Naive thymus-derived CD4-positive, alpha-beta T cell (primary cell): ENCODE data around the gene TOP2A. TPM values are rescaled to one million over a fixed set of nuclear protein-coding genes. Genes with fewer than 3 reads are reported as not detected.
A peak's percentile ranks its signal among the peaks of the same experiment; 100 is the strongest.

Experiments
- ATAC-seq: fragments of 150-1000 bp; cut with Tn5 transposase; 2 replicates; pipeline ENCODE4 v1.10.0; 2021; ENCODE audit warnings: mild to moderate bottlenecking, moderate library complexity
- CTCF ChIA-PET: fragments of 350-600 bp; sonication (Branson Sonifier 250); formaldehyde crosslinking; loops from one replicate; lab custom pipeline; 2021; ENCODE audit warnings: antibody characterized with exemption; lab: Charles Lee
- POLR2A ChIA-PET: fragments of 350-600 bp; sonication (Branson Sonifier 250); formaldehyde crosslinking; loops from one replicate; lab custom pipeline; 2021; ENCODE audit warnings: antibody characterized with exemption, inconsistent platforms; lab: Charles Lee
- DNase-seq, 9 donors: peaks; one replicate each; pipeline versions ENCODE4 v3.0.0 to v3.0.0-alpha.2; 2020 to 2022; ENCODE audit warnings: mixed read lengths in 1 of 9
- H3K27ac ChIP-seq: one replicate; pipeline ENCODE4 v1.7.0; 2013; ENCODE audit warnings: mild to moderate bottlenecking, low read depth, low read length, moderate library complexity
- H3K27me3 ChIP-seq, 2 donors: one replicate each; pipeline ENCODE4 v1.7.0; 2013; ENCODE audit warnings: low read length in 2 of 2, mild to moderate bottlenecking in 2 of 2, moderate library complexity in 2 of 2; ENCODE audit not compliant: control insufficient read depth in 2 of 2, insufficient read depth in 2 of 2
- H3K36me3 ChIP-seq, 3 experiments: 1 replicate in 2 of 3; 2 replicates in 1 of 3; pipeline ENCODE4 v1.7.0; 2013; ENCODE audit warnings: low read length in 3 of 3, mild to moderate bottlenecking in 3 of 3, moderate library complexity in 1 of 3; ENCODE audit not compliant: insufficient read depth in 3 of 3, control insufficient read depth in 2 of 3
- H3K4me1 ChIP-seq, 2 donors: one replicate each; pipeline ENCODE4 v1.7.0; 2013; ENCODE audit warnings: low read length in 2 of 2, mild to moderate bottlenecking in 2 of 2, moderate library complexity in 1 of 2; ENCODE audit not compliant: control insufficient read depth in 2 of 2, insufficient read depth in 2 of 2
- H3K4me3 ChIP-seq: 2 replicates; pipeline ENCODE4 v1.7.0; 2013; ENCODE audit warnings: mild to moderate bottlenecking, low read length
- H3K9me3 ChIP-seq, 3 experiments: 1 replicate in 2 of 3; 2 replicates in 1 of 3; pipeline ENCODE4 v1.7.0; 2013; ENCODE audit warnings: low read length in 3 of 3; ENCODE audit not compliant: control insufficient read depth in 2 of 3
- H3K27ac Mint-ChIP-seq, 9 donors: one replicate each; pipeline ENCODE4 v1.8.0; 2020 to 2022; ENCODE audit warnings: mixed read lengths in 9 of 9, mild to moderate bottlenecking in 8 of 9, moderate library complexity in 5 of 9, inconsistent platforms in 2 of 9
- H3K27me3 Mint-ChIP-seq, 5 donors: one replicate each; pipeline ENCODE4 v1.8.0; 2021 to 2022; ENCODE audit warnings: mixed read lengths in 5 of 5, mild to moderate bottlenecking in 1 of 5
- H3K36me3 Mint-ChIP-seq, 5 donors: one replicate each; pipeline ENCODE4 v1.8.0; 2020 to 2022; ENCODE audit warnings: mixed read lengths in 5 of 5, mild to moderate bottlenecking in 3 of 5, inconsistent platforms in 1 of 5
- H3K4me1 Mint-ChIP-seq, 7 donors: one replicate each; pipeline ENCODE4 v1.8.0; 2020 to 2022; ENCODE audit warnings: mixed read lengths in 7 of 7, mild to moderate bottlenecking in 3 of 7, inconsistent platforms in 1 of 7
- H3K4me3 Mint-ChIP-seq, 10 donors: one replicate each; pipeline ENCODE4 v1.8.0; 2020 to 2022; ENCODE audit warnings: mild to moderate bottlenecking in 10 of 10, mixed read lengths in 10 of 10, moderate library complexity in 6 of 10, inconsistent platforms in 2 of 10
- H3K9me3 Mint-ChIP-seq, 11 donors: one replicate each; pipeline ENCODE4 v1.8.0; 2020 to 2022; ENCODE audit warnings: mixed read lengths in 11 of 11, mild to moderate bottlenecking in 4 of 11, inconsistent platforms in 1 of 11, moderate library complexity in 1 of 11
- intact Hi-C, 2 donors: fragments of 100-400 bp; cut with micrococcal nuclease; formaldehyde crosslinking; loops; one replicate each; pipeline ENCODE4 v1.15.1; 2023
- polyA plus RNA-seq, 2 donors: library from polyadenylated mRNA; unstranded; fragments of 300-500 nt; fragmentation: Illumina TruSeq; gene quantifications; one replicate each; pipeline ENCODE4 v1.2.3, GENCODE V29; 2021
- total RNA-seq, 6 experiments: library from RNA in 5 of 6; stranded (reverse) in 5 of 6; gene quantifications; 1 replicate in 5 of 6; 2 replicates in 1 of 6; pipeline ENCODE4 v1.2.3 and lab custom pipeline; 2021 to 2026

Gene TOP2A
- total and polyA plus RNA-seq, 7 experiments from 2014 or later = 0.54 to 273 (median 1.2) TPM; not detected in 2

DNA sequence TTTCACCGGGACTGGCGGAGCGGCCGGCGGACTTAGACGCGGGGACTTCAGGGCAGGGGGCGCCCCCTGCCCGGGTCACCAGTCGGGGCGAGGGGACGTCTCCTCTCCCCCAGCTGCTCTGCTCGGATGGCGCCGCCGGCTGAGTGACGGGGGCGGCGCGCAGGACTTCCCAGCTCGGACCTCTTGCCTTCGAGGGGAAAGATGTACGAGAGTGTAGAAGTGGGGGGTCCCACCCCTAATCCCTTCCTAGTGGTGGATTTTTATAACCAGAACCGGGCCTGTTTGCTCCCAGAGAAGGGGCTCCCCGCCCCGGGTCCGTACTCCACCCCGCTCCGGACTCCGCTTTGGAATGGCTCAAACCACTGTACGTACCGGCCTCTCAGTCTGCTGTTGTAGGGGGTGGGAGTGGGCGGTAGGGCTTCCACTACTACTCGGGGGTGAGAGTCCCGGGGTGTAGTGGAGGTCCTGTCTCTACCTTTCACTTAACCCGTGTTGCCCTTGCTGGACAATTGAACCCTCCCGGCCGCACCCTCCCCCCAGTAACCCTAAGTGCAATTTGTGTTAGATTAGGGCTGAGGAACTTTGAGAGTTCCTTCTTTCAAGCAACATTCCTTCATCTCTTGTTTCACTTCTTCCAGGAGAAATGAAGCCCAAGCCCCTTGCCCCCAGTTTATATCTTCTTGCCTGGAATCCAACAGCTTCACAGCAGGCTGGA, 75.0 kb downstream of the TOP2A start:
- no peaks in the 10 kb centered on the region for H3K9me3 Mint-ChIP-seq
- ATAC-seq (no peak), DNase-seq (no peak)
- H3K4me1 Mint-ChIP-seq = peaks cover 44 to 86% (median 73%) of the 10 kb centered on the region in 7 donors
- no peak overlapping the region for H3K4me3 ChIP-seq
- POLR2A ChIA-PET = interaction anchor here (34.9 kb wide), 1 partner anchor 27 kb away, joined by 742 read pairs; the partner anchor contains the start of gene RARA
- H3K27ac ChIP-seq = peak overlapping the region; percentile 90
- no peaks in the 10 kb centered on the region for H3K9me3 ChIP-seq
- H3K27me3 ChIP-seq = no peaks in the 10 kb centered on the region
- peaks cover 0 to 36% (median 5%) of the 10 kb centered on the region in 5 donors for H3K36me3 Mint-ChIP-seq
- H3K4me1 ChIP-seq = peaks cover 61 to 66% of the 10 kb centered on the region in 2 donors
- no peaks in the 10 kb centered on the region for H3K27me3 Mint-ChIP-seq
- peaks cover 0 to 6% (median 6%) of the 10 kb centered on the region in 3 experiments for H3K36me3 ChIP-seq
- peak overlapping the region; percentile 69 to 85 (median 80) for H3K4me3 Mint-ChIP-seq
- CTCF ChIA-PET = interaction anchor here (1.1 to 2.0 kb wide), 3 partner anchors 10 to 194 kb away, joined by 3 to 9 read pairs (median 4); no protein-coding TSS in a partner anchor
- peak overlapping the region; percentile 54 to 96 (median 87) for H3K27ac Mint-ChIP-seq
- intact Hi-C loops = loop anchor here in 1 of 2 donors (5.0 kb wide), 1 partner anchor 1345 kb away; the partner anchor contains the start of gene EIF1

DNA sequence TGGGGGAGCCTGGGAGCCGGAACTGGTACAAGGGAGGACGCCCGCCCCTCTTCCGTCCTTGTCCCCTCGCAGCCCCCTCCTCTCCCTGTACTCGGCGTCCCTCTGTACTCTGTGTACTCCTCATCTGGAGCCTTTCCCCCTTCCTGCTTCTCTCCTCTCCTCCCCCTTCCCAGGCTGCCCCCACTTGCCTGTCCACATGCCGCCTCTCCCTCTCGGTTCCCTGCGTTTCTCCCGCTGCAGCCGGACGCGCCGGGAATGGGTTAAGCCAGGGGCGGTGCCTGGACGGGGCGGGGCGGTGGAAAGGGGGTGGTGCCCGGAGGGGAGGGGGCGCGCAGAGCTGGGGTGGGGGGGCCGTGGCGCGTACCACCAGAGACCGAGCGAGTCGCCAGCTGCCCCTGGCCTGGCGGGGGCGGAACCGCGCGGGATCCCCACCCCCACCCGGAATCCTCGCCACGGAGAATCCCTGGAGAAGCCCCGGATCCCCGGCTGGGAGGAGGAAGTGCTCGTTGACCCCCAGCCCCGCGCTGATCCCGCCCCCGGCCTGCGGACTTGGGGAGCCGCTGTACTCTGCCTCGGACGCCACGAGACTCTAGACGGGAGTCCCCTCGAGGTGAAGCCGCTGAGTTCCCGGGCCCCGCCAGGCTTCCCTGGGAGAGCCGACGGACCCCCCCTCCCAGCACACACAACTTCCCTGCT, 75.7 kb downstream of the TOP2A start:
- peak overlapping the region in 8 of 9 donors; percentile 60 to 97 (median 88) for H3K27ac Mint-ChIP-seq
- ChIA-PET CTCF (interaction anchor here (1.2 to 3.3 kb wide), 6 partner anchors 10 to 38 kb away, joined by 4 to 24 read pairs (median 10); partner anchors contain the start of gene RARA), POLR2A (interaction anchor here (34.9 kb wide), 1 partner anchor 26 kb away, joined by 742 read pairs; the partner anchor contains the start of gene RARA)
- H3K27ac ChIP-seq = peak overlapping the region; percentile 90
- H3K27me3 Mint-ChIP-seq = no peaks in the 10 kb centered on the region
- peaks cover 54 to 60% of the 10 kb centered on the region in 2 donors for H3K4me1 ChIP-seq
- peak; percentile 28 for ATAC-seq
- intact Hi-C loops = loop anchor here (1.0 to 5.0 kb wide), 8 partner anchors 12 to 1345 kb away; partner anchors contain the start of gene EIF1 (in 1 of the 2)
- no peaks in the 10 kb centered on the region for H3K9me3 ChIP-seq
- no peaks in the 10 kb centered on the region for H3K27me3 ChIP-seq
- H3K9me3 Mint-ChIP-seq = no peaks in the 10 kb centered on the region
- peaks cover 0 to 39% (median 5%) of the 10 kb centered on the region in 5 donors for H3K36me3 Mint-ChIP-seq
- peaks cover 0 to 6% (median 6%) of the 10 kb centered on the region in 3 experiments for H3K36me3 ChIP-seq
- peak overlapping the region; percentile 71 to 89 (median 82) for H3K4me3 Mint-ChIP-seq
- peak in 4 of 9 donors; percentile 21 to 48 (median 41) for DNase-seq
- peak overlapping the region; percentile 73 for H3K4me3 ChIP-seq
- H3K4me1 Mint-ChIP-seq = peaks cover 49 to 86% (median 74%) of the 10 kb centered on the region in 7 donors

- peak overlapping the region; percentile 90 for H3K27ac ChIP-seq
- peaks cover 0 to 38% (median 5%) of the 10 kb centered on the region in 5 donors for H3K36me3 Mint-ChIP-seq
- peak overlapping the region; percentile 84 to 98 (median 96) for H3K27ac Mint-ChIP-seq
- no peaks in the 10 kb centered on the region for H3K27me3 ChIP-seq
- peak overlapping the region; percentile 73 for H3K4me3 ChIP-seq
- peak overlapping the region; percentile 71 to 89 (median 82) for H3K4me3 Mint-ChIP-seq
- H3K9me3 Mint-ChIP-seq = no peaks in the 10 kb centered on the region
- H3K4me1 ChIP-seq = peaks cover 53 to 54% of the 10 kb centered on the region in 2 donors
- ChIA-PET CTCF (interaction anchor here (0.9 to 3.3 kb wide), 10 partner anchors 11 to 37 kb away, joined by 3 to 24 read pairs (median 9); partner anchors contain the start of gene RARA), POLR2A (interaction anchor here (1.0 to 34.9 kb wide), 3 partner anchors 10 to 26 kb away, joined by 4 to 742 read pairs (median 13); partner anchors contain the start of gene RARA)
- intact Hi-C loops = loop anchor here (1.0 to 5.0 kb wide), 8 partner anchors 11 to 1346 kb away; partner anchors contain the start of gene EIF1 (in 1 of the 2)
- peaks cover 46 to 80% (median 72%) of the 10 kb centered on the region in 7 donors for H3K4me1 Mint-ChIP-seq
- no peaks in the 10 kb centered on the region for H3K27me3 Mint-ChIP-seq
- DNase-seq (peak; percentile 78 to 92 (median 85)), ATAC-seq (peak; percentile 88)
- H3K9me3 ChIP-seq = no peaks in the 10 kb centered on the region
- H3K36me3 ChIP-seq = peaks cover 0 to 6% (median 6%) of the 10 kb centered on the region in 3 experiments
Observed at GRCh38 chr17:40340880-40341807, 76.6 kb downstream of the TOP2A start.

- H3K27ac Mint-ChIP-seq = peak overlapping the region; percentile 84 to 98 (median 96)
- peaks cover 44 to 46% of the 10 kb centered on the region in 2 donors for H3K4me1 ChIP-seq
- no peak for ATAC-seq
- peaks cover 43 to 73% (median 66%) of the 10 kb centered on the region in 7 donors for H3K4me1 Mint-ChIP-seq
- CTCF ChIA-PET = interaction anchor here (1.1 to 3.3 kb wide), 9 partner anchors 10 to 36 kb away, joined by 3 to 24 read pairs (median 10); partner anchors contain the start of gene RARA
- peak overlapping the region in 8 of 10 donors; percentile 17 to 89 (median 80) for H3K4me3 Mint-ChIP-seq
- H3K4me3 ChIP-seq = no peak overlapping the region
- no peaks in the 10 kb centered on the region for H3K9me3 ChIP-seq
- H3K9me3 Mint-ChIP-seq = no peaks in the 10 kb centered on the region
- H3K36me3 ChIP-seq = peaks cover 0 to 6% (median 6%) of the 10 kb centered on the region in 3 experiments
- no peak for DNase-seq
- POLR2A ChIA-PET = interaction anchor here (1.0 to 34.9 kb wide), 3 partner anchors 9 to 25 kb away, joined by 4 to 742 read pairs (median 13); partner anchors contain the start of gene RARA
- H3K27ac ChIP-seq = peak overlapping the region; percentile 90
- H3K27me3 ChIP-seq = no peaks in the 10 kb centered on the region
- H3K27me3 Mint-ChIP-seq = no peaks in the 10 kb centered on the region
- intact Hi-C loops = loop anchor here in 1 of 2 donors (2.0 to 5.0 kb wide), 2 partner anchors 14 to 1347 kb away; partner anchors contain the start of gene EIF1
- peaks cover 0 to 38% (median 5%) of the 10 kb centered on the region in 5 donors for H3K36me3 Mint-ChIP-seq
Observed at GRCh38 chr17:40340327-40340726, 77.4 kb downstream of the TOP2A start.

DNA sequence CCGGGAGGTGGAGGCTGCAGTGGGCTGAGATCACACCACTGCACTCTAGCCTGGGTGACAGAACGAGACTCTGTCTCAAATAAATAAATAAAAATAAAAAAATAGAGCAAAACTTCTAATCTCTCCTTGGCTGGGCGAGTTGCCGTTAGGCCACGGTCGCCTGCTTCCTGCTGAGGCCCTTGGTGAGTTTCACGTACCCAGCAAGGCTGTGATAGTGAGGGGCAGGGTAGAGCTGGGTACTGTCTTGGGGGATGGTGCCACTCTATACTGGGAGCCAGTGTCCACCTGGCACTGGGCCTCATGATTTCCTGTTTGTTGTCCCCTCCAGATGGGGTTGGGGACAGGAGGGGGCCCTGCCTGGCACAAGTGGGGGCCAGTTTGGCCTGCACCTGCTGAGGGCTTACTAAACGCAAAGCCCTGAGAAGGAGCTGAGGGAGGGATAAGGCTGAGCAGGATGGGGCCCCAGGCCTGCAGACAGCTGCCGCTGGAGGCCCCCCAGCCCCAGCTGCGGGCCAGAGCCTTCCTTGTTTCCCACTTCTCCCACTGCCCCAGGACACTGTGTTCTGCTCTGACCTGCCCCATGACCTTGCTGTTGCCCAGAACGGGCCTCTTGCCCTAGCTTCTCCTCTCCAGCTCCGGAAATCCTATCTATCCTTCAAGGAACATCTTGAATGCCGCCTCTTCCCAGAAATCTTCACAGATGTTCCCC, 78.6 kb downstream of the TOP2A start:
- H3K27me3 Mint-ChIP-seq = no peaks in the 10 kb centered on the region

More for the DNA sequence above, 78.6 kb downstream of the TOP2A start:
- Mint-ChIP-seq H3K36me3 (peaks cover 0 to 44% (median 5%) of the 10 kb centered on the region in 5 donors), H3K4me1 (peaks cover 43 to 74% (median 65%) of the 10 kb centered on the region in 7 donors), H3K9me3 (no peaks in the 10 kb centered on the region), H3K4me3 (peak overlapping the region in 3 of 10 donors; percentile 6 to 81 (median 51)), H3K27ac (peak overlapping the region; percentile 71 to 98 (median 96))
- DNase-seq = no peak
- Histone ChIP-seq H3K9me3 (no peaks in the 10 kb centered on the region), H3K27ac (peak overlapping the region; percentile 90), H3K27me3 (no peaks in the 10 kb centered on the region), H3K4me1 (peaks cover 36 to 38% of the 10 kb centered on the region in 2 donors), H3K4me3 (no peak overlapping the region), H3K36me3 (peaks cover 0 to 6% (median 6%) of the 10 kb centered on the region in 3 experiments)
- intact Hi-C loops = no loop called here
- POLR2A ChIA-PET = interaction anchor here (0.5 to 34.9 kb wide), 2 partner anchors 24 to 316 kb away, joined by 3 to 742 read pairs; partner anchors contain the start of gene RARA
- CTCF ChIA-PET = interaction anchor here (0.7 to 3.3 kb wide), 4 partner anchors 22 to 105 kb away, joined by 3 to 24 read pairs (median 10); partner anchors contain the start of gene RARA
- no peak for ATAC-seq
